T-cell (primary cell): ENCODE measurements around the gene RALGAPA1. TPM values are rescaled to one million over a fixed set of nuclear protein-coding genes. Genes with fewer than 3 reads are reported as not detected.
A peak's percentile ranks its signal among the peaks of the same experiment; 100 is the strongest.

ENCODE experiments used
- ATAC-seq, 4 experiments: fragments of 200-7000 bp in 3 of 4; fragments of 150-1000 bp in 1 of 4; cut with Tn5 transposase; replicated peaks in 1 of 4; 1 replicate in 3 of 4; 2 replicates in 1 of 4; pipeline ENCODE4 v1.10.0; 2021; ENCODE audit warnings: moderate library complexity in 3 of 4, mild to moderate bottlenecking in 2 of 4, moderate number of reproducible peaks in 1 of 4
- CTCF ChIA-PET, 2 donors: fragments of 300-600 bp; sonication (Branson Sonifier 250); formaldehyde crosslinking; loops; one replicate each; lab custom pipeline; 2022; ENCODE audit warnings: antibody characterized with exemption in 2 of 2; lab: Charles Lee
- POLR2A ChIA-PET, 2 donors: fragments of 300-600 bp; sonication (Branson Sonifier 250); formaldehyde crosslinking; loops; one replicate each; lab custom pipeline; 2022; ENCODE audit warnings: antibody characterized with exemption in 2 of 2; lab: Charles Lee
- DNase-seq, 35 experiments: peaks; one replicate each; pipeline versions ENCODE4 v3.0.0 to v3.0.0-alpha.2; 2013 to 2023
- H3K27ac ChIP-seq: one replicate; pipeline ENCODE4 v1.5.1; 2013; ENCODE audit warnings: low read length
- H3K27me3 ChIP-seq, 2 experiments: replicated peaks in 1 of 2; 1 replicate in 1 of 2; 2 replicates in 1 of 2; pipeline versions ENCODE4 v1.6.1 to v1.7.0; 2013; ENCODE audit warnings: low read length in 1 of 2, mixed read lengths in 1 of 2; ENCODE audit not compliant: control insufficient read depth in 2 of 2, insufficient read depth in 2 of 2; ENCODE audit errors: extremely low read depth in 1 of 2
- H3K36me3 ChIP-seq, 2 donors: 1 replicate in 1 of 2; 2 replicates in 1 of 2; pipeline versions ENCODE4 v1.6.1 to v1.7.0; 2013; ENCODE audit warnings: low read length in 1 of 2; ENCODE audit not compliant: control insufficient read depth in 2 of 2, insufficient read depth in 1 of 2; ENCODE audit errors: extremely low read depth in 1 of 2
- H3K4me1 ChIP-seq, 2 experiments: 1 replicate in 1 of 2; 2 replicates in 1 of 2; pipeline versions ENCODE4 v1.6.1 to v1.7.0; 2013; ENCODE audit warnings: low read length in 2 of 2, mixed read lengths in 1 of 2; ENCODE audit not compliant: insufficient read depth in 2 of 2, control insufficient read depth in 1 of 2; ENCODE audit errors: extremely low read depth in 1 of 2
- H3K4me3 ChIP-seq, 2 donors: 1 replicate in 1 of 2; 2 replicates in 1 of 2; pipeline versions ENCODE4 v1.5.1 to v1.7.0; 2013; ENCODE audit warnings: mild to moderate bottlenecking in 2 of 2, low read length in 1 of 2, moderate library complexity in 1 of 2; ENCODE audit not compliant: control insufficient read depth in 1 of 2; ENCODE audit errors: extremely low read depth in 1 of 2
- H3K9me3 ChIP-seq: 2 replicates; pipeline ENCODE4 v1.7.0; 2013
- H3K27ac Mint-ChIP-seq, 2 donors: one replicate each; pipeline ENCODE4 v1.8.0; 2020 to 2021; ENCODE audit warnings: mild to moderate bottlenecking in 2 of 2, mixed read lengths in 2 of 2
- H3K27me3 Mint-ChIP-seq, 2 donors: one replicate each; pipeline ENCODE4 v1.8.0; 2021 to 2022; ENCODE audit warnings: mixed read lengths in 2 of 2
- H3K36me3 Mint-ChIP-seq: one replicate; pipeline ENCODE4 v1.8.0; 2021; ENCODE audit warnings: mixed read lengths
- H3K4me1 Mint-ChIP-seq, 3 donors: one replicate each; pipeline ENCODE4 v1.8.0; 2020 to 2022; ENCODE audit warnings: mixed read lengths in 3 of 3, mild to moderate bottlenecking in 1 of 3
- H3K4me3 Mint-ChIP-seq, 3 donors: one replicate each; pipeline ENCODE4 v1.8.0; 2020 to 2022; ENCODE audit warnings: mild to moderate bottlenecking in 3 of 3, mixed read lengths in 3 of 3, moderate library complexity in 3 of 3
- H3K9me3 Mint-ChIP-seq, 3 donors: one replicate each; pipeline ENCODE4 v1.8.0; 2020 to 2022; ENCODE audit warnings: mixed read lengths in 3 of 3
- WGBS: methylation state at CpG from one replicate; pipeline ENCODE4 v1.1.5; 2013; ENCODE audit warnings: missing lambda C conversion rate; ENCODE audit not compliant: insufficient coverage; 5-methylcytosine and 5-hydroxymethylcytosine counted together
- total RNA-seq, 35 experiments: library from RNA in 6 of 35; stranded (reverse) in 6 of 35; fragments of 120-200 nt in 1 of 35; gene quantifications; one replicate each; pipeline versions ENCODE4 v1.2.1 to v1.2.4 and lab custom pipeline; 2013 to 2026

Gene RALGAPA1
- total RNA-seq, 5 donors from 2014 or later (not counting 1 experiment from before 2014, with no cell fraction given) = 65.1 to 88.9 (median 82.9) TPM

GRCh38 chr14:35696575-35696974 is 112.5 kb downstream of the RALGAPA1 start:
- Histone ChIP-seq H3K4me1 (no peaks in the 10 kb centered on the region), H3K27me3 (no peaks in the 10 kb centered on the region), H3K9me3 (no peaks in the 10 kb centered on the region), H3K4me3 (no peak overlapping the region), H3K27ac (no peak overlapping the region), H3K36me3 (no peaks in the 10 kb centered on the region)
- Mint-ChIP-seq H3K9me3 (no peaks in the 10 kb centered on the region), H3K27ac (no peak overlapping the region), H3K4me3 (no peak overlapping the region), H3K4me1 (peaks cover 7 to 13% (median 10%) of the 10 kb centered on the region in 3 donors), H3K36me3 (peaks cover 8% of the 10 kb centered on the region), H3K27me3 (no peaks in the 10 kb centered on the region)
- ATAC-seq (no peak), DNase-seq (no peak)
- ChIA-PET CTCF (interaction anchor here (0.5 to 0.8 kb wide), 4 partner anchors 37 to 1195 kb away, joined by 3 to 4 read pairs (median 3); no protein-coding TSS in a partner anchor), POLR2A (no interaction called here)
- no CpG with 5 or more reads among the region's 3 CpGs for WGBS

GRCh38 chr14:35696119-35696518 is 113.0 kb downstream of the RALGAPA1 start:
- POLR2A ChIA-PET = no interaction called here
- Mint-ChIP-seq H3K27me3 (no peaks in the 10 kb centered on the region), H3K27ac (no peak overlapping the region), H3K4me1 (peaks cover 7 to 13% (median 10%) of the 10 kb centered on the region in 3 donors), H3K36me3 (peaks cover 4% of the 10 kb centered on the region), H3K4me3 (no peak overlapping the region), H3K9me3 (no peaks in the 10 kb centered on the region)
- H3K4me1 ChIP-seq = no peaks in the 10 kb centered on the region
- H3K27me3 ChIP-seq = no peaks in the 10 kb centered on the region
- no peak for ATAC-seq
- WGBS = 100% methylated on average over 1 of the region's 3 CpGs
- no peak for DNase-seq
- H3K9me3 ChIP-seq = no peaks in the 10 kb centered on the region
- no peaks in the 10 kb centered on the region for H3K36me3 ChIP-seq
- CTCF ChIA-PET = interaction anchor here in 1 of 2 donors (0.5 to 0.8 kb wide), 3 partner anchors 37 to 549 kb away, joined by 3 read pairs; no protein-coding TSS in a partner anchor
- no peak overlapping the region for H3K4me3 ChIP-seq
- H3K27ac ChIP-seq = no peak overlapping the region

GRCh38 chr14:35695647-35696046 is 113.4 kb downstream of the RALGAPA1 start:
- peaks cover 3% of the 10 kb centered on the region for H3K36me3 Mint-ChIP-seq
- no CpG with 5 or more reads among the region's 1 CpG for WGBS
- no peak for ATAC-seq
- H3K27ac Mint-ChIP-seq = no peak overlapping the region
- H3K36me3 ChIP-seq = no peaks in the 10 kb centered on the region
- H3K9me3 ChIP-seq = no peaks in the 10 kb centered on the region
- ChIA-PET CTCF (no interaction called here), POLR2A (no interaction called here)
- no peak overlapping the region for H3K4me3 Mint-ChIP-seq
- no peaks in the 10 kb centered on the region for H3K4me1 ChIP-seq
- no peaks in the 10 kb centered on the region for H3K27me3 Mint-ChIP-seq
- DNase-seq = no peak
- no peaks in the 10 kb centered on the region for H3K9me3 Mint-ChIP-seq
- peaks cover 7 to 13% (median 10%) of the 10 kb centered on the region in 3 donors for H3K4me1 Mint-ChIP-seq
- no peaks in the 10 kb centered on the region for H3K27me3 ChIP-seq
- H3K4me3 ChIP-seq = no peak overlapping the region
- H3K27ac ChIP-seq = no peak overlapping the region

GRCh38 chr14:35695072-35695471 is 114.0 kb downstream of the RALGAPA1 start:
- CTCF ChIA-PET = interaction anchor here in 1 of 2 donors (0.6 kb wide), 1 partner anchor 110 kb away, joined by 3 read pairs; no protein-coding TSS in a partner anchor
- Mint-ChIP-seq H3K27ac (no peak overlapping the region), H3K9me3 (no peaks in the 10 kb centered on the region), H3K36me3 (peaks cover 3% of the 10 kb centered on the region), H3K4me3 (no peak overlapping the region), H3K4me1 (peaks cover 7 to 13% (median 10%) of the 10 kb centered on the region in 3 donors), H3K27me3 (no peaks in the 10 kb centered on the region)
- DNase-seq = no peak
- Histone ChIP-seq H3K4me1 (no peaks in the 10 kb centered on the region), H3K27me3 (no peaks in the 10 kb centered on the region), H3K36me3 (no peaks in the 10 kb centered on the region), H3K9me3 (no peaks in the 10 kb centered on the region), H3K27ac (no peak overlapping the region), H3K4me3 (no peak overlapping the region)
- WGBS = 100% methylated on average over 1 of the region's 1 CpG
- no peak for ATAC-seq
- POLR2A ChIA-PET = interaction anchor here in 1 of 2 donors (0.6 kb wide), 1 partner anchor 576 kb away, joined by 4 read pairs; no protein-coding TSS in a partner anchor

GRCh38 chr14:35689000-35689460 is 120.1 kb downstream of the RALGAPA1 start:
- POLR2A ChIA-PET = no interaction called here

GRCh38 chr14:35688126-35688826 is 120.8 kb downstream of the RALGAPA1 start:
- ATAC-seq (no peak), DNase-seq (no peak)
- CTCF ChIA-PET = interaction anchor here (0.6 to 2.0 kb wide), 5 partner anchors 13 to 547 kb away, joined by 3 to 8 read pairs (median 3); no protein-coding TSS in a partner anchor
- no peak overlapping the region for H3K4me3 Mint-ChIP-seq
- no peak overlapping the region for H3K4me3 ChIP-seq
- H3K36me3 ChIP-seq = peaks cover 0 to 27% of the 10 kb centered on the region in 2 donors
- peaks cover 35% of the 10 kb centered on the region for H3K36me3 Mint-ChIP-seq
- WGBS = 98% methylated on average over 5 of the region's 6 CpGs
- H3K9me3 Mint-ChIP-seq = no peaks in the 10 kb centered on the region
- POLR2A ChIA-PET = interaction anchor here in 1 of 2 donors (0.6 kb wide), 1 partner anchor 103 kb away, joined by 3 read pairs; no protein-coding TSS in a partner anchor
- H3K27me3 ChIP-seq = no peaks in the 10 kb centered on the region
- no peaks in the 10 kb centered on the region for H3K4me1 Mint-ChIP-seq
- H3K27ac Mint-ChIP-seq = no peak overlapping the region
- no peaks in the 10 kb centered on the region for H3K4me1 ChIP-seq
- H3K27me3 Mint-ChIP-seq = no peaks in the 10 kb centered on the region
- H3K9me3 ChIP-seq = no peaks in the 10 kb centered on the region
- H3K27ac ChIP-seq = no peak overlapping the region

More at GRCh38 chr14:35689000-35689460, 120.1 kb downstream of the RALGAPA1 start:
- Mint-ChIP-seq H3K36me3 (peaks cover 30% of the 10 kb centered on the region), H3K27ac (peak overlapping the region in 1 of 2 donors; percentile 58), H3K9me3 (no peaks in the 10 kb centered on the region), H3K4me1 (no peaks in the 10 kb centered on the region), H3K4me3 (no peak overlapping the region), H3K27me3 (no peaks in the 10 kb centered on the region)
- peak in 1 of 35 experiments; percentile 8 for DNase-seq
- Histone ChIP-seq H3K27ac (no peak overlapping the region), H3K4me1 (no peaks in the 10 kb centered on the region), H3K4me3 (no peak overlapping the region), H3K36me3 (peaks cover 0 to 24% of the 10 kb centered on the region in 2 donors), H3K9me3 (no peaks in the 10 kb centered on the region), H3K27me3 (no peaks in the 10 kb centered on the region)
- peak in 2 of 4 experiments; percentile 9 to 41 for ATAC-seq
- WGBS = no CpG with 5 or more reads among the region's 3 CpGs
- CTCF ChIA-PET = interaction anchor here (0.6 to 2.0 kb wide), 3 partner anchors 14 to 129 kb away, joined by 3 to 4 read pairs (median 3); no protein-coding TSS in a partner anchor
